Astrocyte (in vitro differentiated cells and primary cell): ENCODE data around the gene UMODL1. TPM values are rescaled to one million over a fixed set of nuclear protein-coding genes. Genes with fewer than 3 reads are reported as not detected.

ENCODE experiments used
- DNase-seq: peaks from one replicate; pipeline ENCODE4 v3.0.0-alpha.2; 2010; ENCODE audit warnings: low read depth
- FAIRE-seq: peaks from 2 replicates; lab custom pipeline; 2011; peaks lifted over from hg19 to GRCh38; lab: Jason Lieb, UNC
- H2AFZ ChIP-seq: 2 replicates; pipeline ENCODE4 v1.6.0; 2012; ENCODE audit warnings: low read depth, low read length, inconsistent platforms
- H3K27ac ChIP-seq: 2 replicates; pipeline ENCODE4 v1.5.1; 2011; ENCODE audit warnings: low read depth, low read length, inconsistent platforms
- H3K27me3 ChIP-seq: 2 replicates; pipeline ENCODE4 v1.6.0; 2011; ENCODE audit warnings: low read length, inconsistent platforms; ENCODE audit not compliant: insufficient read depth
- H3K36me3 ChIP-seq: 2 replicates; pipeline ENCODE4 v1.5.1; 2011; ENCODE audit warnings: low read length, inconsistent platforms; ENCODE audit not compliant: insufficient read depth
- H3K4me1 ChIP-seq: 2 replicates; pipeline ENCODE4 v1.5.1; 2011; ENCODE audit warnings: low read length, inconsistent platforms; ENCODE audit not compliant: insufficient read depth
- H3K4me2 ChIP-seq: 2 replicates; pipeline ENCODE4 v1.6.0; 2012; ENCODE audit warnings: low read length, inconsistent platforms
- H3K4me3 ChIP-seq: 2 replicates; pipeline ENCODE4 v1.5.1; 2011; ENCODE audit warnings: low read depth, mild to moderate bottlenecking, low read length, inconsistent platforms; ENCODE audit not compliant: insufficient read depth
- H3K79me2 ChIP-seq: 2 replicates; pipeline ENCODE4 v1.6.0; 2012; ENCODE audit warnings: mild to moderate bottlenecking, low read length, inconsistent platforms; ENCODE audit not compliant: insufficient read depth
- H3K9ac ChIP-seq: 2 replicates; pipeline ENCODE4 v1.6.0; 2012; ENCODE audit warnings: mild to moderate bottlenecking, low read length, inconsistent platforms
- H3K9me3 ChIP-seq: 2 replicates; pipeline ENCODE4 v1.5.1; 2012; ENCODE audit warnings: low read depth, mild to moderate bottlenecking, low read length, inconsistent platforms; ENCODE audit not compliant: insufficient read depth
- H4K20me1 ChIP-seq: 2 replicates; pipeline ENCODE4 v1.6.0; 2012; ENCODE audit warnings: low read length, inconsistent platforms; ENCODE audit not compliant: insufficient read depth
- H3K27ac Mint-ChIP-seq: one replicate; pipeline ENCODE4 v1.8.0; 2021; ENCODE audit warnings: mild to moderate bottlenecking, mixed read lengths; ENCODE audit not compliant: unreplicated experiment
- H3K27me3 Mint-ChIP-seq: one replicate; pipeline ENCODE4 v1.8.0; 2021; ENCODE audit warnings: low read depth, mixed read lengths; ENCODE audit not compliant: unreplicated experiment
- H3K36me3 Mint-ChIP-seq: one replicate; pipeline ENCODE4 v1.8.0; 2021; ENCODE audit warnings: low read depth, mixed read lengths; ENCODE audit not compliant: unreplicated experiment
- H3K4me1 Mint-ChIP-seq: one replicate; pipeline ENCODE4 v1.8.0; 2021; ENCODE audit warnings: low read depth, mixed read lengths; ENCODE audit not compliant: unreplicated experiment
- H3K4me3 Mint-ChIP-seq: one replicate; pipeline ENCODE4 v1.8.0; 2021; ENCODE audit warnings: mild to moderate bottlenecking, moderate library complexity, mixed read lengths; ENCODE audit not compliant: unreplicated experiment
- H3K9me3 Mint-ChIP-seq: one replicate; pipeline ENCODE4 v1.8.0; 2021; ENCODE audit warnings: mild to moderate bottlenecking, mixed read lengths; ENCODE audit not compliant: unreplicated experiment
- CTCF ChIP-seq: IDR thresholded peaks from 2 replicates; pipeline ENCODE4 v1.5.1; 2011; ENCODE audit warnings: low read depth, mild to moderate bottlenecking, inconsistent platforms, low read length, moderate library complexity; ENCODE audit not compliant: insufficient read depth
- EZH2 ChIP-seq: IDR thresholded peaks from 2 replicates; pipeline ENCODE4 v1.6.1; 2012; ENCODE audit warnings: mild to moderate bottlenecking, low read length, inconsistent platforms; ENCODE audit not compliant: insufficient read depth
- total RNA-seq: library from RNA; stranded (reverse); gene quantifications from 2 replicates; pipeline ENCODE4 v1.2.1, GENCODE V29; 2021

Gene UMODL1
- total RNA-seq, 1 donor from 2014 or later: not detected

GRCh38 chr21:42027822-42028765 is 43.0 kb upstream of the UMODL1 start:
- no peak for FAIRE-seq
- Histone ChIP-seq H3K79me2 (no peaks in the 10 kb centered on the region), H3K9ac (no peak overlapping the region), H2AFZ (no peak overlapping the region), H3K4me3 (no peak overlapping the region), H3K27me3 (peaks cover 6% of the 10 kb centered on the region), H4K20me1 (no peaks in the 10 kb centered on the region), H3K27ac (no peak overlapping the region), H3K9me3 (no peaks in the 10 kb centered on the region), H3K36me3 (no peaks in the 10 kb centered on the region), H3K4me2 (no peak overlapping the region), H3K4me1 (peaks cover 8% of the 10 kb centered on the region)
- no peak for DNase-seq
- Mint-ChIP-seq H3K27ac (no peak overlapping the region), H3K27me3 (peaks cover 19% of the 10 kb centered on the region), H3K4me1 (peaks cover 6% of the 10 kb centered on the region), H3K36me3 (no peaks in the 10 kb centered on the region), H3K4me3 (no peak overlapping the region), H3K9me3 (peaks cover 11% of the 10 kb centered on the region)
- TF ChIP-seq EZH2: no peak
- no peak for TF ChIP-seq CTCF

GRCh38 chr21:42028766-42029425 is 42.2 kb upstream of the UMODL1 start:
- no peaks in the 10 kb centered on the region for H4K20me1 ChIP-seq
- no peak for FAIRE-seq
- peaks cover 8% of the 10 kb centered on the region for H3K4me1 ChIP-seq
- H3K9me3 ChIP-seq: no peaks in the 10 kb centered on the region
- H2AFZ ChIP-seq: no peak overlapping the region
- Mint-ChIP-seq H3K36me3 (no peaks in the 10 kb centered on the region), H3K27me3 (peaks cover 19% of the 10 kb centered on the region), H3K9me3 (peaks cover 11% of the 10 kb centered on the region), H3K27ac (no peak overlapping the region), H3K4me3 (no peak overlapping the region), H3K4me1 (peaks cover 6% of the 10 kb centered on the region)
- no peak overlapping the region for H3K4me3 ChIP-seq
- H3K27ac ChIP-seq: no peak overlapping the region
- H3K27me3 ChIP-seq: peaks cover 3% of the 10 kb centered on the region
- no peak for DNase-seq
- no peak overlapping the region for H3K4me2 ChIP-seq
- no peaks in the 10 kb centered on the region for H3K36me3 ChIP-seq
- no peak overlapping the region for H3K9ac ChIP-seq
- TF ChIP-seq EZH2 (no peak), CTCF (no peak)
- H3K79me2 ChIP-seq: no peaks in the 10 kb centered on the region
